GM10266 (cell line): ENCODE results near the gene SPTA1.

Source experiments
- DNase-seq: peaks from one replicate; pipeline ENCODE4 v3.0.0; 2012; ENCODE audit errors: extremely low spot score
- TF ChIP-seq, protein P1 (sequence below): IDR thresholded peaks from 2 replicates; pipeline ENCODE4 v1.5.1; 2012; ENCODE audit warnings: mild to moderate bottlenecking, low read depth; ENCODE audit not compliant: control insufficient read depth, insufficient read depth; ENCODE audit errors: missing control alignments

SPTA1 gene

GRCh38 chr1:158687037-158687436 lies 522 bp upstream of the SPTA1 start:
- TF ChIP-seq, protein P1, sequence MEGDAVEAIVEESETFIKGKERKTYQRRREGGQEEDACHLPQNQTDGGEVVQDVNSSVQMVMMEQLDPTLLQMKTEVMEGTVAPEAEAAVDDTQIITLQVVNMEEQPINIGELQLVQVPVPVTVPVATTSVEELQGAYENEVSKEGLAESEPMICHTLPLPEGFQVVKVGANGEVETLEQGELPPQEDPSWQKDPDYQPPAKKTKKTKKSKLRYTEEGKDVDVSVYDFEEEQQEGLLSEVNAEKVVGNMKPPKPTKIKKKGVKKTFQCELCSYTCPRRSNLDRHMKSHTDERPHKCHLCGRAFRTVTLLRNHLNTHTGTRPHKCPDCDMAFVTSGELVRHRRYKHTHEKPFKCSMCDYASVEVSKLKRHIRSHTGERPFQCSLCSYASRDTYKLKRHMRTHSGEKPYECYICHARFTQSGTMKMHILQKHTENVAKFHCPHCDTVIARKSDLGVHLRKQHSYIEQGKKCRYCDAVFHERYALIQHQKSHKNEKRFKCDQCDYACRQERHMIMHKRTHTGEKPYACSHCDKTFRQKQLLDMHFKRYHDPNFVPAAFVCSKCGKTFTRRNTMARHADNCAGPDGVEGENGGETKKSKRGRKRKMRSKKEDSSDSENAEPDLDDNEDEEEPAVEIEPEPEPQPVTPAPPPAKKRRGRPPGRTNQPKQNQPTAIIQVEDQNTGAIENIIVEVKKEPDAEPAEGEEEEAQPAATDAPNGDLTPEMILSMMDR = no peak
- no peak for DNase-seq

DNA sequence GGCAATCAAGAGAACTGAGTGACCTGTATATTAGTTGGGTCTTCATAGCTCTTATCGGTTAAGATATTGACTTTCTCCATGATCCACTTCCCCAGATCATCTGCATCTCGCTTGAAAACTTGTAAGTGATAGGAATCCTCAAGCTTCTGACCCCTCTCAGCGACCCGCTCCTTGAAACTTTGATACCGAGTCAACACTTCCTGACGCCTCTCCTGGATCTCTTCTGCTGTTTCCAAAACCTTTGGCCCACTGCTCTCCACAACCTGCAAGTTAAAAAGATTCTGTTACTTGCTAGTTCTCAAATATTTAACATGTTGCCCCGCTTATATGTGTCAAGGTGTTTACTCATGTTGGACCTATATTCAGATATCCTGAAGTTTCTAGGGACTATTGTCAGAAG lies 1.4 kb downstream of the SPTA1 start:
- no peak for DNase-seq
- TF ChIP-seq, protein P1 = no peak

- no peak for DNase-seq
- TF ChIP-seq, protein P1 = no peak
These were observed 4.9 kb downstream of the SPTA1 start for GRCh38 chr1:158681606-158682005.

- TF ChIP-seq, protein P1 = no peak
- no peak for DNase-seq
These were observed 7.2 kb downstream of the SPTA1 start for GRCh38 chr1:158679289-158679688.

GRCh38 chr1:158675563-158676323 lies 10.8 kb downstream of the SPTA1 start:
- TF ChIP-seq, protein P1 = no peak
- no peak for DNase-seq

DNA sequence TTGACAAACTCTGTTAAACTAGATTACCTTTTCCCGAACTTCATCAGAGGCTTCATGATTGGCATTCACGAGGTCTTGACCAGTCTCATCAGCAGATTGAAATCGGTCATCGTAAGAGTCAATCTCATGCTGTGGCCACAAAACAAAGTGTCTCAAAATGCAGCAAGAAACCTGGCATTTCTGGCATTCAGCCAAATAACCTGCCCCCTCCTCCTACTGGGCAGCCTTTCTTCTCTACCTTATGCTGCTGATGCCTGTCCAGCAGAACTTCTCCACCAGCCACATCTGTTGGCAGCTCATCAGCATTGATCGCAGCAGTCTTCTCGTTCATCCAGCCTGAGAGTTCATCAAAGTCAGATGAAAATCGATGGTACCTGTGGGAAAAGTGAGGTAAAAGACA lies 12.2 kb downstream of the SPTA1 start:
- TF ChIP-seq, protein P1 = no peak
- no peak for DNase-seq

DNA sequence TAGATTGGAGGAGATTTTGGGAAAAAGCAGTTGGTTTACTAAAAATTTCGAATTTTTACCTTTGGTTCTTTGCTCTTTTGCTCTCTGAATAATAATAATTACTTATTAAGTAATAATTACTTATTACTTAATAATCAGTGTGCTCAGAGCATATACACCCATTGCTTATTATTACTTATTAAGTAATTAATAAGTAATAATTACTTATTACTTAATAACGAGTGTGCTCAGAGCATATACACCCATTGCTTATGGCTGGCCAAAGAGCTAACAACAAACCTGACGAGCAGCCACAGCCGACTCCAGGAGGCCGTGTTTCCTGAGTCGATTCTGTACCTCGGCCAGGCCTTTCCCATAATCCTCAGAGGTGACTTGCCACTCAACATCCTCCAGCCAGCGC lies 20.5 kb downstream of the SPTA1 start:
- DNase-seq = no peak
- TF ChIP-seq, protein P1 = no peak
